ENCODE results near the gene ST6GALNAC2. TPM values are rescaled to one million over a fixed set of nuclear protein-coding genes. Genes with fewer than 3 reads are reported as not detected.

ST6GALNAC2 gene
- total and polyA plus RNA-seq, 10 of the 15 experiments (the other 5 are each of a cell fraction or from before 2014, with no cell fraction given): 0.08 to 0.41 (median 0.23) TPM; not detected in 6

DNA sequence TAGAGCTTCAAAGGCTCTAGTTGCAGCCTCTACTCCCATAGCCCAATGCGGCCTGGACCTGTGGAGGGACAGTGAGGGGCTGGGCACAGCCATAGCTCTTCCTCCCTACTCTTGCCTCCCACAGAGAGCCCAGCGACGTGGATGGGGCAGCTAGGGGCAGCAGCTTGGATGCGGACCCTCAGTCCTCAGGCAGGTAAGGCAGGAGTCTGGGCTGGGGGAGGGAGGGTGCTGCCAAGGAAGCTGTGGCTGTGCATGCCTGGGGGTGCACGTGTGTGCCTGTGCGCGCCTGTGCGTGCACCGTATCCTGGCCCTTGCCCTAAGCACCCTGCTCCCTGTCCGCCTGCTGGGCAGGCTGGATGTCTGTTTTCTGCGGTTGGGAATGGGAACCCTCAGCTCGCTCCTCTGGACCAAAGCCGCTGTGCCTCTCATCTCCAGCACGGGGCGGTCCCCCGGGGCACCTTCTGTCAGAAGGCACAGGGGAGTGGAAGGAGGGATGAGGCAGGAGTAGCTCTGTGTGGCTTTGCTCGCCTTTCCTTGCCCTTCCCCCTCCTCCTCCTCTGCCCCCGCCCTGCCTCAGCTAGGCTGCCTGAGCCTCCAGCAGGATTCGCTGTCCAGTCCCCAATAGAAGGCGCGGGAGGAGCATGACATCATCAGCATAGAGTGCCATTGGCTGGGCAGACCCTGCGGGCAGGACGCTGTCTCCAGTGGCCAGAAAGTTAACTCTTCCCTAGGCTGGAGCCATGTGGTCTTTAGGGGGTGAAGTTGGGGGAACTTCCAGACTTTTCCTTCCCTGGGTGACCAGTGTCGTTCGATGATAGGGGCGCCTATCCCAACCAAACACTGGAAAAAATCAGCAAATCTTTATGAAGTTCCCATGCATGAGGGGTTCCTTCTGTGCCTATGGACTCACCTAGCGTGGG, 45.0 kb downstream of the ST6GALNAC2 start:
- Histone ChIP-seq H3K9me3 (replicated peaks; ENCODE audit: control insufficient read depth, insufficient read depth, low read length) (no peaks in the 10 kb centered on the region), H3K27me3 (replicated peaks in 1 of 2; ENCODE audit: control insufficient read depth in 2 of 2, insufficient read depth in 2 of 2, low read length in 1 of 2) (peaks cover 5 to 9% of the 10 kb centered on the region in 2 experiments), H3K9ac (ENCODE audit: control insufficient read depth, insufficient read depth, low read length) (no peak overlapping the region), H2AFZ (ENCODE audit: control insufficient read depth, low read depth, low read length) (no peak overlapping the region), H3K4me1 (ENCODE audit: control insufficient read depth, insufficient read depth, low read length) (no peaks in the 10 kb centered on the region), H3K4me3 (no peak overlapping the region), H3K79me2 (ENCODE audit: control insufficient read depth, insufficient read depth, low read length) (no peaks in the 10 kb centered on the region), H4K20me1 (ENCODE audit: control insufficient read depth, insufficient read depth) (no peaks in the 10 kb centered on the region), H3K27ac (ENCODE audit: control insufficient read depth, insufficient read depth) (no peak overlapping the region), H3K36me3 (ENCODE audit: control insufficient read depth in 2 of 2, insufficient read depth in 2 of 2, low read length in 1 of 2) (no peaks in the 10 kb centered on the region), H3K4me2 (ENCODE audit: control insufficient read depth, insufficient read depth) (no peak overlapping the region)
- intact Hi-C loops (cut with micrococcal nuclease; ENCODE audit: unreplicated experiment) (no loop called here), in situ Hi-C loops (cut with MboI) (no loop called here)
- TF ChIP-seq TCF12 (IDR thresholded peaks at IDR 0.05; ENCODE audit: low read depth, low read length): no peak
- TF ChIP-seq, protein P1, sequence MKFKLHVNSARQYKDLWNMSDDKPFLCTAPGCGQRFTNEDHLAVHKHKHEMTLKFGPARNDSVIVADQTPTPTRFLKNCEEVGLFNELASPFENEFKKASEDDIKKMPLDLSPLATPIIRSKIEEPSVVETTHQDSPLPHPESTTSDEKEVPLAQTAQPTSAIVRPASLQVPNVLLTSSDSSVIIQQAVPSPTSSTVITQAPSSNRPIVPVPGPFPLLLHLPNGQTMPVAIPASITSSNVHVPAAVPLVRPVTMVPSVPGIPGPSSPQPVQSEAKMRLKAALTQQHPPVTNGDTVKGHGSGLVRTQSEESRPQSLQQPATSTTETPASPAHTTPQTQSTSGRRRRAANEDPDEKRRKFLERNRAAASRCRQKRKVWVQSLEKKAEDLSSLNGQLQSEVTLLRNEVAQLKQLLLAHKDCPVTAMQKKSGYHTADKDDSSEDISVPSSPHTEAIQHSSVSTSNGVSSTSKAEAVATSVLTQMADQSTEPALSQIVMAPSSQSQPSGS (IDR thresholded peaks at IDR 0.05; ENCODE audit: low read length): peak; percentile 65; the same call in 1 of the 2 replicates
- no peak for TF ChIP-seq BMI1 (IDR thresholded peaks at IDR 0.05; ENCODE audit: borderline replicate concordance)
- no peak for TF ChIP-seq TCF7 (IDR thresholded peaks at IDR 0.05; ENCODE audit: borderline replicate concordance)
- no peak for TF ChIP-seq PAX8 (IDR thresholded peaks at IDR 0.05)
- TF ChIP-seq SP1 (IDR thresholded peaks at IDR 0.05; ENCODE audit: low read depth, low read length): no peak
- TF ChIP-seq ATF7 (IDR thresholded peaks at IDR 0.05; ENCODE audit: low read depth): peak; percentile 65
- TF ChIP-seq RAD21 (IDR thresholded peaks at IDR 0.05; ENCODE audit: insufficient read depth, low read depth, low read length): no peak
- TF ChIP-seq NFYB (IDR thresholded peaks at IDR 0.05; ENCODE audit: insufficient read depth, low read depth, low read length): 0 out of 2 replicates have a peak, but pooled peaks have one; percentile 54
- no peak for DNase-seq (ENCODE audit: low read depth, low spot score)
- peak; percentile 92 for ATAC-seq
- FAIRE-seq: no peak
- ChIA-PET POLR2A (no interaction called here), SMC1A (ENCODE audit: uncharacterized antibody, unreplicated experiment) (interaction anchor here (0.9 kb wide), 2 partner anchors 10 to 13 kb away, joined by 3 read pairs; no protein-coding TSS in a partner anchor), RAD21 (ENCODE audit: unreplicated experiment) (interaction anchor here (0.8 to 1.4 kb wide), 2 partner anchors 11 to 13 kb away, joined by 3 to 4 read pairs; no protein-coding TSS in a partner anchor), CTCF (interaction anchor here (0.8 to 1.6 kb wide), 2 partner anchors 12 to 18 kb away, joined by 3 to 6 read pairs; no protein-coding TSS in a partner anchor)
- no TSS peak for BruUV-seq (replicated peaks)
- 32% methylated on average over 27 of the region's 27 CpGs for WGBS (ENCODE audit: insufficient coverage, insufficient replicate concordance, low lambda C conversion rate, missing lambda C conversion rate)

All from GM12878 (cell line).